Tibial nerve (tissue), 4 donors: ENCODE results near the gene IRAK1. TPM values are rescaled to one million over a fixed set of nuclear protein-coding genes. Genes with fewer than 3 reads are reported as not detected.

Source experiments
- DNase-seq, 2 donors: peaks; one replicate each; pipeline ENCODE4 v3.0.0-alpha.2; 2019; ENCODE audit warnings: low spot score in 2 of 2
- H3K27ac ChIP-seq, 4 donors: fragments of 200-600 bp; sonication (generic) in 3 of 4; one replicate each; pipeline ENCODE4 v1.5.1; 2017 to 2019; ENCODE audit warnings: mild to moderate bottlenecking in 1 of 4
- H3K27me3 ChIP-seq, 2 donors: fragments of 200-600 bp; sonication (generic) in 1 of 2; one replicate each; pipeline versions ENCODE4 v1.5.1 to v1.6.0; 2017 to 2019
- H3K36me3 ChIP-seq, 3 donors: fragments of 200-600 bp; sonication (generic); one replicate each; pipeline ENCODE4 v1.5.1; 2018 to 2019
- H3K4me1 ChIP-seq, 4 donors: fragments of 200-600 bp; sonication (generic) in 3 of 4; one replicate each; pipeline ENCODE4 v1.5.1; 2017 to 2019
- H3K4me3 ChIP-seq, 4 donors: fragments of 200-600 bp; sonication (generic) in 3 of 4; one replicate each; pipeline ENCODE4 v1.5.1; 2017 to 2019; ENCODE audit warnings: mild to moderate bottlenecking in 1 of 4, moderate library complexity in 1 of 4
- H3K9me3 ChIP-seq, 4 donors: fragments of 200-600 bp; sonication (generic) in 3 of 4; one replicate each; pipeline ENCODE4 v1.5.1; 2017 to 2019
- CTCF ChIP-seq, 5 experiments: fragments of 200-600 bp in 3 of 5; fragments of 450-650 bp in 2 of 5; sonication (generic) in 3 of 5; IDR thresholded peaks; one replicate each; pipeline ENCODE4 v1.5.1; 2016 to 2019; ENCODE audit warnings: antibody characterized with exemption in 5 of 5, mild to moderate bottlenecking in 3 of 5, moderate library complexity in 2 of 5
- EP300 ChIP-seq, 2 donors: sonication (generic); formaldehyde crosslinking; IDR thresholded peaks; one replicate each; pipeline ENCODE4 v1.6.1; 2017; ENCODE audit warnings: antibody characterized with exemption in 2 of 2, mild to moderate bottlenecking in 1 of 2
- POLR2A ChIP-seq, 2 donors: fragments of 450-650 bp; IDR thresholded peaks; one replicate each; pipeline ENCODE4 v1.6.1; 2017; ENCODE audit warnings: antibody characterized with exemption in 2 of 2, mild to moderate bottlenecking in 2 of 2, moderate library complexity in 2 of 2
- WGBS, 2 donors: methylation state at CpG; one replicate each; pipeline ENCODE4 v1.1.5; 2018; 5-methylcytosine and 5-hydroxymethylcytosine counted together
- total RNA-seq, 4 donors: library from RNA; depleted of rRNA; stranded (reverse); fragments of >200 nt; gene quantifications; one replicate each; pipeline ENCODE4 v1.1.0, GENCODE V29; 2016

IRAK1 gene
- total RNA-seq, 4 donors from 2014 or later = 50.7 to 127 (median 64.4) TPM

GRCh38 chrX:154032653-154033052 lies 13.0 kb upstream of the IRAK1 start:
- no peak for DNase-seq
- Histone ChIP-seq H3K27ac (peak overlapping the region in 1 of 4 donors; percentile 7), H3K9me3 (no peaks in the 10 kb centered on the region), H3K4me3 (no peak overlapping the region), H3K36me3 (peaks cover 0 to 27% (median 0%) of the 10 kb centered on the region in 3 donors), H3K27me3 (no peaks in the 10 kb centered on the region), H3K4me1 (peaks cover 0 to 56% (median 0%) of the 10 kb centered on the region in 4 donors)
- TF ChIP-seq EP300 (IDR thresholded peaks at IDR 0.05) (no peak), POLR2A (IDR thresholded peaks at IDR 0.05) (no peak), CTCF (IDR thresholded peaks at IDR 0.05) (no peak)
- 56 to 63% methylated on average over 8 to 9 of the region's 9 CpGs for WGBS, 2 donors

- Histone ChIP-seq H3K9me3 (no peaks in the 10 kb centered on the region), H3K4me3 (no peak overlapping the region), H3K27me3 (no peaks in the 10 kb centered on the region), H3K36me3 (peaks cover 0 to 32% (median 0%) of the 10 kb centered on the region in 3 donors), H3K4me1 (peaks cover 0 to 56% (median 0%) of the 10 kb centered on the region in 4 donors), H3K27ac (peak overlapping the region in 1 of 4 donors; percentile 20)
- no peak for DNase-seq
- no peak for TF ChIP-seq CTCF (IDR thresholded peaks at IDR 0.05)
- no peak for TF ChIP-seq EP300 (IDR thresholded peaks at IDR 0.05)
- TF ChIP-seq POLR2A (IDR thresholded peaks at IDR 0.05) = no peak
- 73 to 90% methylated on average over 10 to 11 of the region's 11 CpGs for WGBS, 2 donors
These were observed 12.5 kb upstream of the IRAK1 start for GRCh38 chrX:154032160-154032559.

- no peaks in the 10 kb centered on the region for H3K27me3 ChIP-seq
- no peak for TF ChIP-seq EP300 (IDR thresholded peaks at IDR 0.05)
- peaks cover 0 to 34% (median 0%) of the 10 kb centered on the region in 3 donors for H3K36me3 ChIP-seq
- no peaks in the 10 kb centered on the region for H3K9me3 ChIP-seq
- H3K4me1 ChIP-seq = peaks cover 0 to 54% (median 0%) of the 10 kb centered on the region in 4 donors
- no peak overlapping the region for H3K4me3 ChIP-seq
- 89% methylated on average over 16 to 29 of the region's 29 CpGs for WGBS, 2 donors
- DNase-seq = no peak
- peak overlapping the region in 3 of 4 donors; percentile 34 to 67 (median 43) for H3K27ac ChIP-seq
These were observed 11.1 kb upstream of the IRAK1 start for GRCh38 chrX:154030715-154031305.

- WGBS, 2 donors = 66 to 70% methylated on average over 7 to 20 of the region's 20 CpGs
- peaks cover 0 to 34% (median 0%) of the 10 kb centered on the region in 3 donors for H3K36me3 ChIP-seq
- H3K4me3 ChIP-seq = no peak overlapping the region
- no peaks in the 10 kb centered on the region for H3K27me3 ChIP-seq
- peak overlapping the region in 3 of 4 donors; percentile 34 to 67 (median 43) for H3K27ac ChIP-seq
- peaks cover 0 to 50% (median 0%) of the 10 kb centered on the region in 4 donors for H3K4me1 ChIP-seq
- TF ChIP-seq EP300 (IDR thresholded peaks at IDR 0.05) (no peak), POLR2A (IDR thresholded peaks at IDR 0.05) (no peak), CTCF (IDR thresholded peaks at IDR 0.05) (no peak)
- no peak for DNase-seq
- H3K9me3 ChIP-seq = no peaks in the 10 kb centered on the region
These were observed 10.6 kb upstream of the IRAK1 start for GRCh38 chrX:154030266-154030665.

GRCh38 chrX:154029439-154029838 lies 9.7 kb upstream of the IRAK1 start:
- Histone ChIP-seq H3K4me3 (no peak overlapping the region), H3K27ac (peak overlapping the region in 3 of 4 donors; percentile 34 to 67 (median 43)), H3K27me3 (no peaks in the 10 kb centered on the region), H3K4me1 (peaks cover 0 to 46% (median 0%) of the 10 kb centered on the region in 4 donors), H3K9me3 (no peaks in the 10 kb centered on the region), H3K36me3 (peaks cover 0 to 34% (median 0%) of the 10 kb centered on the region in 3 donors)
- DNase-seq = no peak
- WGBS, 2 donors = 73 to 83% methylated on average over 8 of the region's 8 CpGs
- TF ChIP-seq CTCF (IDR thresholded peaks at IDR 0.05) (no peak), POLR2A (IDR thresholded peaks at IDR 0.05) (no peak), EP300 (IDR thresholded peaks at IDR 0.05) (no peak)
